ENCODE data around the gene DMAC2L.
A peak's percentile ranks its signal among the peaks of the same experiment; 100 is the strongest.
"Not testable (repeated sequence)": the region's sequence is repeated elsewhere in the genome, so short reads cannot be mapped to it uniquely, and the experiment has no call there.

Gene DMAC2L

DNA sequence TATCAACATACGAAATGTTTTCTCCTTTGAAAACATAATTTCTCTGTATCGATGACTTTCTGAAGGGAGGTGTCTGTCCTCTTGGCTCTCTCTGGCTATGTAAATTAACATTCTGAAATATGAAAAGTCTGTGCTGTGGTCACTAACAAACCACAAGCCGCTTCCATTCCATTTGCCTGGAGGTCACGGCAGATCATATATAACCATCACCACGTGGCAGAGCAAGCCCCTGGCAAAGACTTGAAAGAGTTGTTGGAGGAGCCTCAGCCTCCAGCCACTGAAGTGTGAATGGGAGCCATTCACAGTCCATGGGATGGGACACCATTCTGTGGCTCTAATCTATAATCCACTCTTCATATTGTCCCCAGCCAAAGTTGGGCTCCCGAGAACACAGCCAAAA, 45.0 kb downstream of the DMAC2L start:
- no peak for DNase-seq

DNA sequence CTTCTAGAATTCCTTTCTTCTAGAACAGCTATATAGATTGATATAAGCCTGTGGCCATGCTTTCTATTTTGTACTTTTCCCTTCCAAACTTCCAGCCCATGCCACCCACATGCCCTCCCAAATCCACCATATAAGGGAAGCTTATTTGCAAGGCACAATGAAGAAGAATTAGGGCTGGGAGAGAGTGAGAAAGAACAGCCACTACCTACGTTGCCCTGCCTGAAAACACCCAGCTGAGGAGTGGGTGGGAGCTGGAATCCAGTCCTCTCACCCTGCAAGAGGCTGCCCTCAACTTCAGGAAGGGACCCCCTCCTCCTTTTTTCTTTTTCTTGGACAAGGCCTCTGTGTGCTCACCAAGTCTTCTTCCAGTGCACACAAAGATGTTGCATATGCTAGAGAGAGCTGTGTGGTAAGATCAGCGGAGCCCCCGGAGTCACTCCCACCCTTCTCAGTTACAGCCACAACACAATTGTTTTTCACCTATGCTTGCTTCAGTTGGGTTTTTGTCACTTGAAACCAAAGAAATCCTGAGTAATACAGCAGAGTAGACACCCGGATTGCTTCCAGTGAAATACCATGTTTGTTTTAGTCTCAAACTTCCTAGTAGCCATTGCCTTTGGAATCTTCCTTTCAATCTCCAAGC, 45.8 kb downstream of the DMAC2L start:
- no peak for DNase-seq

DNA sequence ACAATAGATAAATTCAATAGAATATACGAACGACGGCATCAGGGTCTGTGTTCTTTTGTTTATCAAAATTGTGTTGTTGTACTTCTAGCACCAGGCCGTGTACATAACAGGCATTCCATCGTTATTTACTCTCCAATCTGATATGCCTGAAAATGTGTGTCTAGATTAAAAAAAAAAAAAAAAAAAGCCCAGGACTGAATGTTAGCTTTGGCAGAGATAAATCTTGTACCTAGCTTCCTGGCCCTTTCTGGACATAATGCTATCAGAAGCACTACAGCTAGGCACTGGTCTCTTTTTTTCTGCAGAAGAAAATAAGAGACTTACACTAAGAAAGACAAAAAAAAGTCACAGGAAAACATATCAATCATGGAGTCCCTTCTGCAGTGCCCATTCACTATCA, 47.5 kb downstream of the DMAC2L start:
- no peak for DNase-seq

DNA sequence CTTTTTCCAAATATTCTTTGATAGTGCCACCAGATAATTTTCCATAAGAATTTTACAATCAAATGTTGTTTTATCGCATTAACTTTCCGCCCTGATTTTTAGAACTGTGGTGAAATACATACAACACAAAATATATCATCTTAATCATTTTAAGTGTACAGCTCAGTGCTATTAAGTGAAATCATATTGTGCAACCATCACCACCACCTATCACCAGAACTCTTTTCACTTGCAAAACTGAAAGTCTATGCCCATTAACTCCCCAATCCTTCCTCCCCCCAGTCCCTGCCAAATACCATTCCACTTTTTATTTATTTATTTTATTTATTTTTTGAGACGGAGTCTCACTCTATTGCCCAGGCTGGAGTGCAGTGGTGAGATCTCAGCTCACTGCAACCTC, 48.0 kb downstream of the DMAC2L start:
- DNase-seq, result no peak

DNA sequence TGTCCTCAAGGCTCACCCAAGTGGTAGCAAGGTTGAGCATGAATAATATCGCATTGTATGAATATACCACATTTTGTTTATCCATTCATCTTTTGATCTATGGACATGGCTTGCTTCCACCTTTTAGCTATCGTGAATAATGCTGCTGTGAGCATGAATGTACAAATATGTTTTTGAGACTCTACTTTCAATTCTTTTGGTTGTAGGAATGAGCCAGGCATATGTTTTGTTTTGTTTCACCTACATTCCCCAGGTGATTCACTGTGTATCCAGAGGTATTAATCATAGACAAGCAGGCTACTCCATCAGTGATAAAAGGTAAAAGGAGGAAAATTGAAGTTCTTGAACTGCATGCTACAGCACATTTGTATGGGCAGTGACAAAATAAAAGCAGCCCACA, 48.7 kb downstream of the DMAC2L start:
- DNase-seq, result no peak

DNA sequence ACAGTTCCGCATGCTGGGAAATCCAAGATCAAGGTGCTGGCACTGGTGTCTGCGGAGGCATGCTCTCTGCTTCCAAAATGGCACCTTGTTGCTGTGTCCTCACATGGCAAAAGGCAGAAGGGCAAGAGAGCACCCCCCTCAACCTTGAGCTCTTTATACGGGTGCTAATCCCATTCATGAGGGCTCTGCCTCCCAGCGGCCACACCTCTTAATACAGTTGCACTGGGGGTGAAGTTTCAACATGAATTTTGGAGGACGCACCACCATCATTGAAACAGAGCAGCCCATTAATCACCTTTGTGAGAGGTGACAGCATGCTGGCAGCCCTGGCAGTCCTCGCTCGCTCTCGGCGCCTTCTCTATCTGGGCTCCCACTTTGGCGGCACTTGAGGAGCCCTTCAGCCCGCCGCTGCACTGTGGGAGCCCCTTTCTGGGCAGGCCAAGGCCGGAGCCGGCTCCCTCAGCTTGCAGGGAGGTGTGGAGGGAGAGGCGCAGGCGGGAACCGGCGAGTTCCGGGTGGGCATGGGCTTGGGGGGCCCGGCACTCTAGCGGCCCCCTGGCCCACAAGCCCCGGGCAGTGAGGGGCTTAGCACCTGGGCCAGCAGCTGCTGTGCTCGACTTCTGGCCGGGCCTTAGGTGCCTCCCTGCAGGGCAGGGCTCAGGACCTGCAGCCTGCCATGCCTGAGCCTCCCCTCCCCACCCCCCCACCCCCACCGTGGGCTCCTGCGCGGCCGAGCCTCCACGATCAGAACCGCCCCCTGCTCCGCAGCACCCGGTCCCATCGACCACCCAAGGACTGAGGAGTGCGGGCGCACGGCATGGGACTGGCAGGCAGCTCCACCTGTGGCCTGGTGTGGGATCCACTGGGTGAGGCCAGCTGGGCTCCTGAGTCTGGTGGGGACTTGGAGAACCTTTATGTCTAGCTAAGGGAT, 49.6 kb downstream of the DMAC2L start:
- not testable (repeated sequence) for DNase-seq

DNA sequence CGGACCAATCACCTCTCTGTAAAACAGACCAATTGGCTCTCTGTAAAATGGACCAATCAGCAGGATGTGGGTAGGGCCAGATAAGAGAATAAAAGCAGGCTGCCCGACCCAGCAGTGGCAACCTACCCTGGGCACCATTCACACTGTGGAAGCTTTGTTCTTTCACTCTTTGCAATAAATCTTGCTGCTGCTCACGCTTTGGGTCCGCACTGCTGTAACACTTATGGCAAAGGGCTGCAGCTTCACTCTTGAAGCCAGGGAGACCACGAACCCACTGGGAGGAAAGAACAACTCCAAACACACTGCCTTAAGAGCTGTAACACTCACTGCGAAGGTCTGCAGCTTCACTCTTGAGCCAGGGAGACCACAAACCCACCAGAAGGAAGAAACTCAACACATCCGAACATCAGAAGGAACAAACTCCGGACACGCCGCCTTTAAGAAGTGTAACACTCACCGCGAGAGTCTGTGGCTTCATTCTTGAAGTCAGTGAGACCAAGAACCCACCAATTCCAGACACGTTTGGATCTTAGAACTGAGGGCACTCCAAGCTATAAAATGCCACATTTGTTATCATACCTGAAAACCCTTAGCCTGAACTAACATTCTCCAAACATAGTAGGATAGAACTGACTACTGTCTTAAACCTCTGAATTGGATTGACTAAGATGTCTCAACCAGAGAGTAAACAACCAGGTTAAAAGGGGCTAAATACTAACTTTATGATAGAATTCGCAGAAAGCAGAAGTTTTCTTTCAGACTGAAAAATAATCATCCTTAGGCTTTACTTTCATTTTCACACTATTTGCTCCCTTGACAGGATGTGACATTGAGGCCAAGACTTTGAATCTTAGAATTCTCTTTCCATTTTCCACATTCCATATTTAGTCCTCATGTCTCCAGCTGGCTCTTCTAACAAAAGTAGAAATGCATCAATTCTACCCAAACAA, 50.9 kb downstream of the DMAC2L start:
- DNase-seq, result peak; percentile 56 to 62

DNA sequence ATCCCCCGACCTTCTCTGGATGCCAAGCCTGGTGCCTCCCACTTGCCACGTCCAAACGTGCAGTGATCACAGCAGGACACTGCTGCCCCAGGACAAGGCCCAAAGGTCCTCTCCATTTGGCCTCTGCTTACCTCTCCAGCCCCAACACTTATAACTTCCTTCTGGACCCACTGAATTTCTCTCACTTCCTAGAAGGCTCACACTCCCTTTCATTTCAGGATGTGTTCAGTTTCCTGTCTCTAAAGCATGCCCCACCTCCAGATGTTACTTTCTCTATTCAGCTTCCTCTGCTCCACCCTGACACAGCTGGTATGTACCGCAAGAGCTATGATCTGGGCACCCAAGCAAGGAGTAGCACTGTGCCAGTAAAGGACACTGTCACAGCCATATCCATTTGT, 51.6 kb downstream of the DMAC2L start:
- peak; percentile 61 to 72 for DNase-seq

DNA sequence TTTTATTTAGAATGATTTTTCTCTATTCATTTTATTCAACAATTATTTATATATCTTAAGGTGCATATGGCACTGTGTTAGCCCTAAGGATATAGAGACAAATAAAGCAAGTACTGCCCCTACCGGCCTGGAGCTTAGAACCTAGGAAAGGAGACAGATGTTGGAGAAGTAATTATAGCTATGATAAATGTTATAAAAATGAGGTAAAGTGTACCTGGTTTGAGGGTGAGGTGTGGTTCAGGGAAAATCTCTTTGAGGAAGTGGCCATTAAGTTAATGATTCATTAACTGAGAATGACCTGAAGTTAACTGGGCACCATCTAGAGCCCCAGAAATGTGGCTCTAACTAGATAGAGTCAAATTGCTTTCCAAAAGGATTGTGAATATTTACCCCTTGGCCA, 52.7 kb downstream of the DMAC2L start:
- no peak for DNase-seq

DNA sequence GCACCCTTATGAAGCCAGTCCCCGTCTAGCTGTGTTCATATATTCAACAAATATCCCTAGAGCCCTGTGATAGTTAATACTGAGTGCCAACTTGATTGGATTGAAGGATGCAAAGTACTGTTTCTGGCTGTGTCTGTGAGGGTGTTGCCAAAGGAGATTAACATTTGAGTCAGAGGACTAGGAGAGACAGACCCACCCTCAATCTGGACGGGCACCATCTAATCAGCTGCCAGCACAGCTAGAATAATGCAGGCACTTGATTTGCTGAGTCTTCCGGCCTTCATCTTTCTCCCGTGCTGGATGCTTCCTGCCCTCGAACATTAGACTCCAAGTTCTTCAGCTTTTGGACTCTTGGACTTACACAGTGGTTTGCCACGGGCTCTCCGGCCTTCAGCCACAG, 53.4 kb downstream of the DMAC2L start:
- DNase-seq, result not testable (repeated sequence)

DNA sequence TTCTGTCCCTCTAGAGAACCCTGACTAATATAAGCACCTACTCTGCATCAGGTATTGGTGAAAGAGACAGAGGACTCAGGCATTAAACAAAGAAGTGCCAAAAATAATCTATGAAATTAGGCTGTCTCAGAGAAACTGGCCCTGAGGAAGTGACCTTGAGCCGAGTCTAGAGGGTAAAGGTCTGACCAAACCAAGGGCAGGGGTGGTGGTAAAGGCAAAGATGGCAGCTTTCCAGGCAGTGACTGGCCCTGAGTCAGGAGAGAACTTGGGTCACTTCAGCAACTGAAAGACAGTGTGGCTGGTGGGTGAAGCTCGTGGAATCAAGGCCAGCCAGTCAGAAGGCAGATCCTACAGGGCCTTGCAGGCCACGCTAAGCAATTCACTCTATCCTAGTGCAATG, 54.0 kb downstream of the DMAC2L start:
- no peak for DNase-seq

DNA sequence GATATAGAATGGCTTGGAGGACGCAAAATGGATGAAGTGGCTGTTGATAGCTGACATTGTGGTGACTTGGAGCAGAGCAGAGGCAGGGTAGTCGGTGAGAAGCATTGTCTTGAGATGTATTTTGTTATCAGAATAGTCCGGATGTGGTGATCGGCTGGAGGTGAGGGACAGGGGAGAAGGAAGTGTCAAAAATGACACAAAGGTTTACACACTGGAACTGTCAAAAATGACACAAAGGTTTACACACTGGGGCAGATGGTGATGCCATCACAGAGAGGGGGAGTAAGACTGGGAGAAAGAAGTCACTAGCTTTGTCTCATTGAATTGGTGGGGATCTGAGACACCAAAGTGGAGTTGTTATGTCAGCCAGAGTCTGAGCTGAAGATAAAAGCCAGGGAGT, 54.5 kb downstream of the DMAC2L start:
- peak in 1 of 2 donors; percentile 21 for DNase-seq

DNA sequence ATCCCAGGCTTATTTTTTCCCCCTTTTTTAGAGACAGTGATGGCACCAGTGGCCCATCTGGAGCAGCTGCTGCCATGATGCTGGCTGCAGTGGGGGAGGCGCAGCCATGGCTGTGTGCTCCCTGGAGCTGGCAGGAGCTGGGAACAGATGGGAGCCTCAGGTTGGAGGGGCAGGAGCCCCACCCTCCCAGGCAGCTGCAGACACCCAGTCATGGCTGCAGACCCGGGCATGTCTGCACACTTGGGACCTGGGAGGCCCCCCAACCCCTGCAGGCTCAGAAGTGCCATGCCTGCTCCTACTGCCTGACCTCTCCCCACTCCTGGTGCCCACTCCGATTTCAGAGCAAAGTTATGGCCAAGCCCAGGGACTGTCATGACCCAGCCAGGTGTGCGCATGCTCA, 59.4 kb downstream of the DMAC2L start:
- DNase-seq, result no peak

DNA sequence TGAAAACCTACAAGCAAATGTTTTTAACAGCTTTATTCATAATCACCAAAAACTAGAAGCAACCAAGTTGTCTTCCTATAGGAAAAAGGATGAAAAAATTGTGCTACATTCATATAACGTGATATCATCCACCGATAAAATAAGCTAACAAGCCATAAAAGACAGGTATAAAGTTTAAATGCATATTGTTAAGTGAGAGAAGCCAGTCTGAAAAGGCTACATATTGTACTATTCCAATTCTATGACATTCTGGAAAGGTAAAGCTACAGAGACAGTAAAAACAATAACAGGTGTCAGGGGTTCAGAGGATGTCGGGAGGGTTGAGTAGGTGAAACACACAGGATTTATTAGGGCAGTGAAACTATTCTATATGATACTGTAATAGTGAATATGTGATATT, 61.8 kb downstream of the DMAC2L start:
- no peak for DNase-seq

DNA sequence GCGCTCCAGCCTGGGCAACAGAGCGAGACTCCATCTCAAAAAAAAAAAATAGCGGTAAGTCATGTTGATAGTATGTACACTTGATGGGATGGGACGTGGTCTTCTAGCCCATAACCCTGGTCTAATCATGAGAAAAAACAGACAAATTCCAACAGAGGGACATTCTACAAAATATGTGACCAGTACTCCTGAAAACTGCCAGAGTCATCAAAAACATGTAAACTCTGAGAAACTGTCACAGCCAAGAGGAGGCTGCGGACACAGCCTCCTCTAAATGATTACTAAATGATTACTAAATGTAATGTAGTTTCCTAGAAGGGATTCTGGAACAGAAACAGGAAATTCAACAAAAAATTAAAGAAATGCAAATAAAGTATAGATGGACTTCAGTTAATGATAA, 63.6 kb downstream of the DMAC2L start:
- no peak for DNase-seq
